K562 (cell line): ENCODE results near the gene GJA4. TPM values are rescaled to one million over a fixed set of nuclear protein-coding genes. Genes with fewer than 3 reads are reported as not detected.

Experiments used
- ATAC-seq: fragments of 200-7000 bp; cut with Tn5 transposase; 3 replicates; pipeline ENCODE4 v1.9.1; 2020; ENCODE audit warnings: moderate library complexity
- BruUV-seq: library from RNA; stranded (reverse); fragments of 400-500 nt; replicated peaks from 2 replicates; lab custom pipeline; 2021; lab: Mats Ljungman, UMichigan
- CTCF ChIA-PET: fragments of 300-600 bp; formaldehyde crosslinking; extraction: SDS; loops from one replicate; lab custom pipeline; 2021; ENCODE audit warnings: low intra/inter-chr PET ratio; lab: Yijun Ruan, JAX
- POLR2A ChIA-PET: fragments of 300-600, 350-650 bp; sonication (Branson Sonifier 250); formaldehyde crosslinking; extraction: SDS; loops from one replicate; lab custom pipeline; 2021; ENCODE audit warnings: antibody characterized with exemption, inconsistent platforms; lab: Yijun Ruan, JAX
- DNase-seq, 4 experiments: peaks; one replicate each; pipeline versions ENCODE4 v3.0.0 to v3.0.0-alpha.2; 2011 to 2018; ENCODE audit warnings: low spot score in 3 of 4, mixed read lengths in 3 of 4; ENCODE audit errors: extremely low read depth in 1 of 4
- FAIRE-seq: peaks from 2 replicates; lab custom pipeline; 2011; peaks lifted over from hg19 to GRCh38; lab: Jason Lieb, UNC
- H2AFZ ChIP-seq: 2 replicates; pipeline ENCODE4 v1.6.0; 2011; ENCODE audit warnings: low read depth, low read length, control low read depth, inconsistent platforms
- H3K27ac ChIP-seq: fragments of 200-600 bp; 3 replicates; pipeline ENCODE4 v1.8.0; 2011; ENCODE audit warnings: low read depth, mild to moderate bottlenecking, control low read depth, inconsistent platforms, low read length, moderate library complexity, mixed read lengths; ENCODE audit errors: extremely low read depth
- H3K27me3 ChIP-seq, 2 experiments: fragments of 300-600 bp in 1 of 2; 2 replicates in 1 of 2; 3 replicates in 1 of 2; pipeline versions ENCODE4 v1.6.0 to v1.8.0; 2011; ENCODE audit warnings: inconsistent platforms in 2 of 2, low read length in 2 of 2, mild to moderate bottlenecking in 1 of 2, mixed read lengths in 1 of 2, moderate library complexity in 1 of 2; ENCODE audit not compliant: control insufficient read depth in 2 of 2, insufficient read depth in 2 of 2
- H3K36me3 ChIP-seq: fragments of 300-600 bp; 3 replicates; pipeline ENCODE4 v1.8.0; 2011; ENCODE audit warnings: mild to moderate bottlenecking, low read length, inconsistent platforms; ENCODE audit not compliant: control insufficient read depth, insufficient read depth
- H3K4me1 ChIP-seq, 2 experiments: fragments of 200-600 bp in 1 of 2; replicated peaks in 1 of 2; 2 replicates in 1 of 2; 3 replicates in 1 of 2; pipeline versions ENCODE4 v1.5.1 to v1.8.0; 2011; ENCODE audit warnings: inconsistent platforms in 2 of 2, low read length in 2 of 2, mild to moderate bottlenecking in 1 of 2, mixed read lengths in 1 of 2, moderate library complexity in 1 of 2; ENCODE audit not compliant: control insufficient read depth in 2 of 2, insufficient read depth in 2 of 2
- H3K4me2 ChIP-seq: 2 replicates; pipeline ENCODE4 v1.6.1; 2011; ENCODE audit warnings: low read length, control low read depth, inconsistent platforms, mixed read lengths; ENCODE audit not compliant: insufficient read depth
- H3K4me3 ChIP-seq: fragments of 200-600 bp; sonication (generic), shearing (Covaris generic); 2 replicates; pipeline ENCODE4 v1.5.1; 2016; ENCODE audit warnings: control low read depth, inconsistent platforms
- H3K79me2 ChIP-seq: fragments of 200-600 bp; 3 replicates; pipeline ENCODE4 v1.8.0; 2011; ENCODE audit warnings: low read length, inconsistent platforms; ENCODE audit not compliant: control insufficient read depth, insufficient read depth
- H3K9ac ChIP-seq, 2 experiments: 2 replicates each; pipeline versions ENCODE4 v1.6.0 to v1.6.1; 2011; ENCODE audit warnings: low read depth in 2 of 2, low read length in 2 of 2, control low read depth in 1 of 2, inconsistent platforms in 1 of 2, mild to moderate bottlenecking in 1 of 2, mixed read lengths in 1 of 2; ENCODE audit not compliant: insufficient read depth in 1 of 2
- H3K9me1 ChIP-seq: one replicate; pipeline ENCODE4 v1.6.0; 2011; ENCODE audit warnings: inconsistent platforms, mild to moderate bottlenecking, low read length, moderate library complexity; ENCODE audit not compliant: control insufficient read depth, insufficient read depth
- H3K9me3 ChIP-seq: replicated peaks from 2 replicates; pipeline ENCODE4 v1.5.1; 2011; ENCODE audit warnings: low read depth, low read length, inconsistent platforms; ENCODE audit not compliant: control insufficient read depth, insufficient read depth
- H4K20me1 ChIP-seq: replicated peaks from 2 replicates; pipeline ENCODE4 v1.6.1; 2011; ENCODE audit warnings: low read length, inconsistent platforms, mixed read lengths; ENCODE audit not compliant: control insufficient read depth, insufficient read depth
- BCOR ChIP-seq: fragments of 450-650 bp; IDR thresholded peaks from 2 replicates; pipeline ENCODE4 v1.6.1; 2016
- CEBPB ChIP-seq: fragments of 450-650 bp; IDR thresholded peaks from 2 replicates; pipeline ENCODE4 v1.6.1; 2016; ENCODE audit warnings: missing genetic modification characterization, missing compliant biosample characterization
- CEBPG ChIP-seq, 3 experiments: fragments of 200-800 bp in 1 of 3; sonication (Bioruptor generic) in 1 of 3; sonication (generic) in 1 of 3; formaldehyde crosslinking in 1 of 3; IDR thresholded peaks in 2 of 3; conservative IDR thresholded peaks in 1 of 3; 2 replicates each; pipeline versions ENCODE4 v1.6.1 to v1.8.0; 2016 to 2022; ENCODE audit warnings: missing compliant biosample characterization in 2 of 3, missing genetic modification characterization in 2 of 3, mild to moderate bottlenecking in 1 of 3, missing genetic modification reagents in 1 of 3
- GATA2 ChIP-seq: sonication (generic); formaldehyde crosslinking; IDR thresholded peaks from 2 replicates; pipeline ENCODE4 v1.4.0; 2020; ENCODE audit warnings: mild to moderate bottlenecking, missing genetic modification reagents
- HEY1 ChIP-seq: fragments of 250-450 bp; sonication (Bioruptor Pico); IDR thresholded peaks from 2 replicates; pipeline ENCODE4 v1.5.0; 2020; ENCODE audit warnings: mild to moderate bottlenecking, moderate library complexity, borderline replicate concordance
- MTA3 ChIP-seq: fragments of 450-650 bp; formaldehyde crosslinking; IDR thresholded peaks from 2 replicates; pipeline ENCODE4 v1.6.1; 2017; ENCODE audit warnings: mild to moderate bottlenecking, borderline replicate concordance
- NCOA2 ChIP-seq, 2 experiments: fragments of 450-650 bp; IDR thresholded peaks; 2 replicates each; pipeline ENCODE4 v1.6.1; 2018; ENCODE audit warnings: mild to moderate bottlenecking in 2 of 2, moderate library complexity in 1 of 2; ENCODE audit not compliant: partially characterized antibody in 2 of 2
- PCBP2 ChIP-seq: fragments of 200-400 bp; formaldehyde crosslinking; IDR thresholded peaks from 2 replicates; pipeline ENCODE4 v1.6.1; 2018; ENCODE audit warnings: low read length, low read depth, mild to moderate bottlenecking, moderate library complexity; ENCODE audit not compliant: poor library complexity, severe bottlenecking
- RCOR1 ChIP-seq, 2 experiments: IDR thresholded peaks; 2 replicates each; pipeline ENCODE4 v1.6.1; 2012; ENCODE audit warnings: low read depth in 2 of 2, low read length in 2 of 2, borderline replicate concordance in 1 of 2, improper control_type of control experiment in 1 of 2
- THAP7 ChIP-seq: fragments of 250-450 bp; sonication (Bioruptor Pico); IDR thresholded peaks from 2 replicates; pipeline ENCODE4 v1.5.0; 2021
- ZNF695 ChIP-seq: fragments of 450-650 bp; formaldehyde crosslinking; IDR thresholded peaks from 2 replicates; pipeline ENCODE4 v1.4.0; 2020; ENCODE audit warnings: mild to moderate bottlenecking, moderate library complexity
- WGBS: fragments of 100-300 bp; shearing (Covaris generic); methylation state at CpG from one replicate; pipeline ENCODE4 v1.1.6; 2016; ENCODE audit warnings: low coverage, mixed read lengths; ENCODE audit not compliant: insufficient coverage; ENCODE audit errors: missing lambda C conversion rate; 5-methylcytosine and 5-hydroxymethylcytosine counted together
- in situ Hi-C: fragments of 300-500 bp; cut with MboI; formaldehyde crosslinking; loops from 4 replicates; pipeline ENCODE4 v1.15.0; 2018; ENCODE audit warnings: inconsistent platforms, mixed read lengths
- intact Hi-C: fragments of 100-400 bp; cut with micrococcal nuclease; formaldehyde crosslinking; loops from 2 replicates; pipeline ENCODE4 v1.14.2; 2022
- polyA plus RNA-seq, 8 experiments: library from polyadenylated mRNA; depleted of rRNA in 4 of 8; stranded (reverse) in 5 of 8; unstranded in 3 of 8; fragments of >200 nt; fragmentation: Nextera tagmentation in 2 of 8; fragmentation: Illumina TruSeq in 1 of 8; extraction: Ambion mirVana in 2 of 8; extraction: Trizol in 1 of 8; gene quantifications; 2 replicates each; pipeline versions ENCODE4 v1.2.1 to v1.2.3, GENCODE V29; 2011 to 2014; ENCODE audit warnings: inconsistent platforms in 1 of 8, missing spikeins in 1 of 8
- total RNA-seq, 7 experiments: library from RNA; depleted of rRNA in 6 of 7; stranded (reverse); fragments of >200 nt in 6 of 7; fragmentation: Illumina TruSeq in 2 of 7; extraction: Trizol in 2 of 7; gene quantifications; 2 replicates each; pipeline versions ENCODE4 v1.2.1 to v1.2.3, GENCODE V29; 2011 to 2021; ENCODE audit warnings: low replicate concordance in 1 of 7

GJA4 gene
- total and polyA plus RNA-seq, 9 of the 15 experiments (the other 6 are each of a cell fraction or from before 2014, with no cell fraction given), result 0.16 to 0.24 TPM; not detected in 7

GRCh38 chr1:34779005-34779404 is 13.8 kb upstream of the GJA4 start:
- DNase-seq, result no peak
- Histone ChIP-seq H3K27me3 (peaks cover 49 to 74% of the 10 kb centered on the region in 2 experiments), H3K79me2 (no peaks in the 10 kb centered on the region), H3K9me1 (no peaks in the 10 kb centered on the region), H3K9me3 (no peaks in the 10 kb centered on the region), H3K36me3 (no peaks in the 10 kb centered on the region), H3K4me3 (no peak overlapping the region), H3K27ac (no peak overlapping the region), H3K4me1 (peaks cover 0 to 11% of the 10 kb centered on the region in 2 experiments; a peak in 1 of 5 replicates), H3K9ac (no peak overlapping the region), H4K20me1 (0 out of 2 replicates have a peak, but pooled peaks cover 3% of the 10 kb centered on the region), H2AFZ (no peak overlapping the region), H3K4me2 (no peak overlapping the region)
- CTCF ChIA-PET, result no interaction called here
- 4% methylated on average over 5 of the region's 5 CpGs for WGBS
- BruUV-seq, result no TSS peak
- POLR2A ChIA-PET, result no interaction called here
- FAIRE-seq, result no peak
- TF ChIP-seq CEBPB (tag), result peak; percentile 70
- no peak for TF ChIP-seq ZNF695
- TF ChIP-seq CEBPG (CRISPR knock-in tag; IDR thresholded peaks at IDR 0.05), result no peak
- peak; percentile 34 to 72; a peak in 3 of 4 replicates for TF ChIP-seq CEBPG (tag; conservative IDR thresholded peaks at IDR 0.05 in 1 of 2, IDR thresholded peaks at IDR 0.05 in 1 of 2)
- intact Hi-C loops, result no loop called here
- no peak for ATAC-seq
- in situ Hi-C loops, result no loop called here

GRCh38 chr1:34779526-34779925 is 13.3 kb upstream of the GJA4 start:
- Histone ChIP-seq H3K9ac (no peak overlapping the region), H3K36me3 (no peaks in the 10 kb centered on the region), H3K9me1 (no peaks in the 10 kb centered on the region), H3K9me3 (no peaks in the 10 kb centered on the region), H3K27ac (no peak overlapping the region), H3K4me1 (peaks cover 0 to 11% of the 10 kb centered on the region in 2 experiments; a peak in 1 of 5 replicates), H3K79me2 (no peaks in the 10 kb centered on the region), H3K27me3 (peaks cover 49 to 74% of the 10 kb centered on the region in 2 experiments), H3K4me3 (no peak overlapping the region), H2AFZ (no peak overlapping the region), H3K4me2 (no peak overlapping the region), H4K20me1 (0 out of 2 replicates have a peak, but pooled peaks cover 3% of the 10 kb centered on the region)
- DNase-seq (no peak), ATAC-seq (no peak), FAIRE-seq (no peak)
- in situ Hi-C loops, result no loop called here
- ChIA-PET POLR2A (no interaction called here), CTCF (interaction anchor here (0.9 kb wide), 1 partner anchor 86 kb away, joined by 4 read pairs; no protein-coding TSS in a partner anchor)
- TF ChIP-seq MTA3, result no peak
- no peak for TF ChIP-seq PCBP2
- TF ChIP-seq GATA2 (CRISPR knock-in tag), result no peak
- TF ChIP-seq NCOA2 (IDR thresholded peaks at IDR 0.05; ENCODE audit: partially characterized antibody in 2 of 2), result no peak
- TF ChIP-seq THAP7 (CRISPR knock-in tag), result no peak
- no peak for TF ChIP-seq BCOR
- no peak for TF ChIP-seq HEY1 (CRISPR knock-in tag)
- no peak for TF ChIP-seq RCOR1 (IDR thresholded peaks at IDR 0.05; ENCODE audit: borderline replicate concordance in 1 of 2, low read depth in 2 of 2, low read length in 2 of 2)
- no TSS peak for BruUV-seq
- intact Hi-C loops, result no loop called here
- WGBS, result 0% methylated on average over 5 of the region's 5 CpGs
